Stimulated activated CD8-positive, alpha-beta memory T cell treated with anti-CD3 and anti-CD28 coated beads, Interleukin-15, amount 100 ng/mL, for 4 hours (primary cell): ENCODE data around the gene APOL1.

Experiments
- DNase-seq, 2 donors: peaks; one replicate each; pipeline ENCODE4 v3.0.0-alpha.2; 2020; ENCODE audit warnings: low read depth in 2 of 2

APOL1 gene

GRCh38 chr22:36291831-36292740 is 39.2 kb downstream of the APOL1 start:
- DNase-seq = no peak

GRCh38 chr22:36292823-36293530 is 40.0 kb downstream of the APOL1 start:
- no peak for DNase-seq

GRCh38 chr22:36293606-36294292 is 40.8 kb downstream of the APOL1 start:
- DNase-seq = no peak

GRCh38 chr22:36294293-36294620 is 41.3 kb downstream of the APOL1 start:
- no peak for DNase-seq

GRCh38 chr22:36294801-36295200 is 41.9 kb downstream of the APOL1 start:
- DNase-seq = no peak

GRCh38 chr22:36295247-36295646 is 42.3 kb downstream of the APOL1 start:
- DNase-seq = no peak

- DNase-seq = no peak
Observed at GRCh38 chr22:36296690-36297089, 43.8 kb downstream of the APOL1 start.

- DNase-seq = no peak
Observed at GRCh38 chr22:36297568-36297967, 44.6 kb downstream of the APOL1 start.

- no peak for DNase-seq
Observed at GRCh38 chr22:36298118-36298517, 45.2 kb downstream of the APOL1 start.

- DNase-seq = no peak
Observed at GRCh38 chr22:36298601-36299000, 45.7 kb downstream of the APOL1 start.

- no peak for DNase-seq
Observed at GRCh38 chr22:36299295-36299694, 46.4 kb downstream of the APOL1 start.

- no peak for DNase-seq
Observed at GRCh38 chr22:36299911-36300310, 47.0 kb downstream of the APOL1 start.

- no peak for DNase-seq
Observed at GRCh38 chr22:36300396-36301212, 47.7 kb downstream of the APOL1 start.

- DNase-seq = peak; percentile 59 to 66
Observed at GRCh38 chr22:36301384-36301828, 48.5 kb downstream of the APOL1 start.

GRCh38 chr22:36301851-36302250 is 48.9 kb downstream of the APOL1 start:
- no peak for DNase-seq

- DNase-seq = no peak
Observed at GRCh38 chr22:36302439-36303114, 49.6 kb downstream of the APOL1 start.

- DNase-seq = no peak
Observed at GRCh38 chr22:36303115-36303467, 50.2 kb downstream of the APOL1 start.

GRCh38 chr22:36303874-36304273 is 50.9 kb downstream of the APOL1 start:
- no peak for DNase-seq

- no peak for DNase-seq
Observed at GRCh38 chr22:36304429-36304828, 51.5 kb downstream of the APOL1 start.

- DNase-seq = no peak
Observed at GRCh38 chr22:36305813-36306212, 52.9 kb downstream of the APOL1 start.

- DNase-seq = no peak
Observed at GRCh38 chr22:36306227-36306626, 53.3 kb downstream of the APOL1 start.
